ENCODE data around the gene MAP3K1. TPM values are rescaled to one million over a fixed set of nuclear protein-coding genes. Genes with fewer than 3 reads are reported as not detected.

The MAP3K1 gene
- total and polyA plus RNA-seq, 4 donors = 2.4 to 15.4 (median 6.7) TPM

- Histone ChIP-seq H3K9ac (ENCODE audit: low read depth in 1 of 2, low read length in 2 of 2) (no peak overlapping the region), H3K9me3 (ENCODE audit: control insufficient read depth in 4 of 4, low read length in 3 of 4) (no peaks in the 10 kb centered on the region), H3K27ac (ENCODE audit: low read depth in 1 of 2, low read length in 2 of 2) (no peak overlapping the region), H3K4me3 (ENCODE audit: low read depth in 1 of 3, low read length in 3 of 3) (no peak overlapping the region), H3K27me3 (ENCODE audit: control insufficient read depth in 4 of 4, insufficient read depth in 4 of 4, low read length in 3 of 4) (no peaks in the 10 kb centered on the region), H3K36me3 (ENCODE audit: control insufficient read depth in 4 of 4, insufficient read depth in 3 of 4, low read depth in 1 of 4, low read length in 3 of 4) (peaks cover 5 to 65% (median 48%) of the 10 kb centered on the region in 4 donors), H3K4me1 (ENCODE audit: control insufficient read depth in 4 of 4, insufficient read depth in 4 of 4, low read length in 3 of 4) (peaks cover 0 to 8% (median 2%) of the 10 kb centered on the region in 4 donors)
- DNase-seq (ENCODE audit: low spot score) = no peak
- WGBS = 92% methylated on average over 1 of the region's 1 CpG
- TF ChIP-seq CTCF (IDR thresholded peaks at IDR 0.05; ENCODE audit: low read depth, low read length, missing input control) (no peak), FOXA1 (IDR thresholded peaks at IDR 0.05) (no peak), MAX (IDR thresholded peaks at IDR 0.05) (no peak), TAF1 (conservative IDR thresholded peaks at IDR 0.05) (no peak), NR2F2 (IDR thresholded peaks at IDR 0.05) (no peak), YY1 (IDR thresholded peaks at IDR 0.05) (no peak), HNF4A (conservative IDR thresholded peaks at IDR 0.05) (no peak), JUND (IDR thresholded peaks at IDR 0.05) (no peak), FOXA2 (IDR thresholded peaks at IDR 0.05) (no peak), SP1 (IDR thresholded peaks at IDR 0.05) (no peak), REST (IDR thresholded peaks at IDR 0.05) (no peak), RAD21 (IDR thresholded peaks at IDR 0.05) (no peak), RXRA (IDR thresholded peaks at IDR 0.05) (no peak), GABPA (IDR thresholded peaks at IDR 0.05 in 1 of 2, conservative IDR thresholded peaks at IDR 0.05 in 1 of 2) (no peak), ATF3 (IDR thresholded peaks at IDR 0.05) (no peak), EGR1 (IDR thresholded peaks at IDR 0.05; ENCODE audit: low read depth in 2 of 2) (no peak), HNF4G (IDR thresholded peaks at IDR 0.05) (no peak)
Measured at GRCh38 chr5:56934325-56934724, 119.0 kb downstream of the MAP3K1 start.

- H3K9me3 ChIP-seq (ENCODE audit: control insufficient read depth in 4 of 4, low read length in 3 of 4) = no peaks in the 10 kb centered on the region
- H3K9ac ChIP-seq (ENCODE audit: low read depth in 1 of 2, low read length in 2 of 2) = no peak overlapping the region
- WGBS = 31% methylated on average over 1 of the region's 1 CpG
- H3K27me3 ChIP-seq (ENCODE audit: control insufficient read depth in 4 of 4, insufficient read depth in 4 of 4, low read length in 3 of 4) = no peaks in the 10 kb centered on the region
- peaks cover 7 to 56% (median 46%) of the 10 kb centered on the region in 4 donors for H3K36me3 ChIP-seq (ENCODE audit: control insufficient read depth in 4 of 4, insufficient read depth in 3 of 4, low read depth in 1 of 4, low read length in 3 of 4)
- no peak for DNase-seq (ENCODE audit: low spot score)
- no peak overlapping the region for H3K4me3 ChIP-seq (ENCODE audit: low read depth in 1 of 3, low read length in 3 of 3)
- H3K27ac ChIP-seq (ENCODE audit: low read depth in 1 of 2, low read length in 2 of 2) = peak overlapping the region; percentile 26 to 45
- peaks cover 0 to 12% (median 4%) of the 10 kb centered on the region in 4 donors for H3K4me1 ChIP-seq (ENCODE audit: control insufficient read depth in 4 of 4, insufficient read depth in 4 of 4, low read length in 3 of 4)
- TF ChIP-seq EGR1 (IDR thresholded peaks at IDR 0.05; ENCODE audit: low read depth in 2 of 2) (no peak), NR2F2 (IDR thresholded peaks at IDR 0.05) (no peak), YY1 (IDR thresholded peaks at IDR 0.05) (peak; percentile 14), MAX (IDR thresholded peaks at IDR 0.05) (peak; percentile 28), GABPA (IDR thresholded peaks at IDR 0.05 in 1 of 2, conservative IDR thresholded peaks at IDR 0.05 in 1 of 2) (no peak), SP1 (IDR thresholded peaks at IDR 0.05) (peak; percentile 67), RAD21 (IDR thresholded peaks at IDR 0.05) (peak in 1 of 2 donors; percentile 52), HNF4G (IDR thresholded peaks at IDR 0.05) (peak; percentile 46), RXRA (IDR thresholded peaks at IDR 0.05) (peak; percentile 76 to 83), FOXA1 (IDR thresholded peaks at IDR 0.05) (no peak), JUND (IDR thresholded peaks at IDR 0.05) (peak; percentile 25 to 47), ZBTB33 (IDR thresholded peaks at IDR 0.05) (no peak), FOXA2 (IDR thresholded peaks at IDR 0.05) (no peak), REST (IDR thresholded peaks at IDR 0.05) (no peak), ATF3 (IDR thresholded peaks at IDR 0.05) (peak; percentile 19), HNF4A (conservative IDR thresholded peaks at IDR 0.05) (peak; percentile 86 to 94)
Measured at GRCh38 chr5:56938858-56939257, 123.5 kb downstream of the MAP3K1 start.
